Stimulated activated CD8-positive, alpha-beta memory T cell treated with anti-CD3 and anti-CD28 coated beads, Interleukin-7, amount 100 ng/mL, for 4 hours (primary cell): ENCODE data around the gene CCDC192.

Experiments
- DNase-seq, 2 donors: peaks; one replicate each; pipeline ENCODE4 v3.0.0-alpha.2; 2020; ENCODE audit warnings: low read depth in 2 of 2

CCDC192 gene

GRCh38 chr5:127810017-127810416 lies 106.8 kb downstream of the CCDC192 start:
- DNase-seq = no peak

GRCh38 chr5:127810707-127811490 lies 107.7 kb downstream of the CCDC192 start:
- DNase-seq = no peak

- DNase-seq = no peak
Observed at GRCh38 chr5:127812570-127812969, 109.4 kb downstream of the CCDC192 start.

GRCh38 chr5:127813633-127814587 lies 110.7 kb downstream of the CCDC192 start:
- DNase-seq = no peak

GRCh38 chr5:127814588-127814973 lies 111.4 kb downstream of the CCDC192 start:
- DNase-seq = no peak

GRCh38 chr5:127820910-127821553 lies 117.8 kb downstream of the CCDC192 start:
- DNase-seq = no peak

- DNase-seq = no peak
Observed at GRCh38 chr5:127821896-127822295, 118.7 kb downstream of the CCDC192 start.

- no peak for DNase-seq
Observed at GRCh38 chr5:127824126-127824525, 120.9 kb downstream of the CCDC192 start.

- no peak for DNase-seq
Observed at GRCh38 chr5:127826011-127826410, 122.8 kb downstream of the CCDC192 start.

- DNase-seq = no peak
Observed at GRCh38 chr5:127827451-127827850, 124.3 kb downstream of the CCDC192 start.

GRCh38 chr5:127830157-127830556 lies 127.0 kb downstream of the CCDC192 start:
- DNase-seq = no peak

GRCh38 chr5:127830829-127831598 lies 127.8 kb downstream of the CCDC192 start:
- DNase-seq = no peak

- DNase-seq = no peak
Observed at GRCh38 chr5:127832067-127832466, 128.9 kb downstream of the CCDC192 start.

- no peak for DNase-seq
Observed at GRCh38 chr5:127834094-127834531, 130.9 kb downstream of the CCDC192 start.

- no peak for DNase-seq
Observed at GRCh38 chr5:127834554-127834953, 131.4 kb downstream of the CCDC192 start.

GRCh38 chr5:127838661-127839060 lies 135.5 kb downstream of the CCDC192 start:
- DNase-seq = no peak

- no peak for DNase-seq
Observed at GRCh38 chr5:127839072-127839471, 135.9 kb downstream of the CCDC192 start.

GRCh38 chr5:127839496-127840197 lies 136.5 kb downstream of the CCDC192 start:
- DNase-seq = no peak

GRCh38 chr5:127840198-127840524 lies 137.0 kb downstream of the CCDC192 start:
- no peak for DNase-seq

GRCh38 chr5:127840809-127841208 lies 137.6 kb downstream of the CCDC192 start:
- DNase-seq = no peak

GRCh38 chr5:127844581-127845021 lies 141.4 kb downstream of the CCDC192 start:
- no peak for DNase-seq
